GM19023 (cell line): ENCODE measurements around the gene EXD3.

ENCODE experiments used
- ATAC-seq: cut with Tn5 transposase; IDR thresholded peaks from one replicate; pipeline ENCODE4 v1.9.1; 2021; ENCODE audit warnings: mild to moderate bottlenecking, moderate library complexity; ENCODE audit not compliant: unreplicated experiment

EXD3 gene

GRCh38 chr9:137433916-137434431, 11.0 kb upstream of the EXD3 start:
- no peak for ATAC-seq

GRCh38 chr9:137433349-137433915, 10.5 kb upstream of the EXD3 start:
- no peak for ATAC-seq

GRCh38 chr9:137432687-137433348, 9.9 kb upstream of the EXD3 start:
- no peak for ATAC-seq

- no peak for ATAC-seq
These were observed 8.5 kb upstream of the EXD3 start for GRCh38 chr9:137431416-137431931.

GRCh38 chr9:137430723-137431415, 7.9 kb upstream of the EXD3 start:
- no peak for ATAC-seq

GRCh38 chr9:137429974-137430722, 7.2 kb upstream of the EXD3 start:
- no peak for ATAC-seq

- ATAC-seq: no peak
These were observed 6.6 kb upstream of the EXD3 start for GRCh38 chr9:137429546-137429890.

- no peak for ATAC-seq
These were observed 6.0 kb upstream of the EXD3 start for GRCh38 chr9:137428841-137429545.

- no peak for ATAC-seq
These were observed 5.3 kb upstream of the EXD3 start for GRCh38 chr9:137428311-137428630.

- no peak for ATAC-seq
These were observed 4.7 kb upstream of the EXD3 start for GRCh38 chr9:137427454-137428310.

- no peak for ATAC-seq
These were observed 3.2 kb upstream of the EXD3 start for GRCh38 chr9:137426018-137426681.

- ATAC-seq: peak; percentile 19
These were observed 741 bp upstream of the EXD3 start for GRCh38 chr9:137423514-137424291.

- ATAC-seq: no peak
These were observed 941 bp downstream of the EXD3 start for GRCh38 chr9:137421838-137422603.

GRCh38 chr9:137417161-137418021, 5.6 kb downstream of the EXD3 start:
- ATAC-seq: no peak

- ATAC-seq: no peak
These were observed 6.3 kb downstream of the EXD3 start for GRCh38 chr9:137416563-137417151.

- ATAC-seq: no peak
These were observed 6.9 kb downstream of the EXD3 start for GRCh38 chr9:137416006-137416562.
